Hematopoietic multipotent progenitor cell (in vitro differentiated cells): ENCODE measurements around the gene LAMB4. TPM values are rescaled to one million over a fixed set of nuclear protein-coding genes. Genes with fewer than 3 reads are reported as not detected.
"Not testable (repeated sequence)": the region's sequence is repeated elsewhere in the genome, so short reads cannot be mapped to it uniquely, and the experiment has no call there.

Experiments used
- DNase-seq, 3 donors: peaks; one replicate each; pipeline ENCODE4 v3.0.0-alpha.2; 2011 to 2015; ENCODE audit warnings: low read depth in 2 of 3, low spot score in 2 of 3
- total RNA-seq: library from RNA; depleted of rRNA; stranded (reverse); fragments of >200 nt; gene quantifications from one replicate; pipeline ENCODE4 v1.2.3, GENCODE V29; 2012

Gene LAMB4
- total RNA-seq, 1 donor: not detected

GRCh38 chr7:108051454-108051853 lies 78.7 kb downstream of the LAMB4 start:
- no peak for DNase-seq

GRCh38 chr7:108049962-108050361 lies 80.2 kb downstream of the LAMB4 start:
- no peak for DNase-seq

- no peak for DNase-seq
These were observed 81.7 kb downstream of the LAMB4 start for GRCh38 chr7:108048422-108048821.

GRCh38 chr7:108046952-108047506 lies 83.1 kb downstream of the LAMB4 start:
- no peak for DNase-seq

DNA sequence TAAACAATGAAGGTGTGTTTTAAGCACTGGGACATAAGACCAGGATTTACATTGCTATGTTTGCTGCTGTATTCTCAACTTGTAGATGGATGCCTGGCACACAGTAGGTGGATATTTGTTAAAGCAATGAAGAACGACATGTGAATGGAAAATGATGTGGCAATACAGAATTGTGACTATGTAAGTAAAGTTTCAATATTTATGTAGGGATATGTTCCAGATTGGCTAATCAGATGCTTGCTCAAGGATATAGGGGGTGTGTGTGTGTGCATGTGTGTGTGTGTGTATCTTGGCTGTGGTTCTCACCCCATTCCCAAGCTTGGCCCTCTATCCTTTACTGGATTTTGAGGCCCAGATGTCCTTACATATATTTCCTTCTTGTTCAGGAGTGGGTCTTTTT lies 84.5 kb downstream of the LAMB4 start:
- no peak for DNase-seq

GRCh38 chr7:108045154-108045553 lies 85.0 kb downstream of the LAMB4 start:
- no peak for DNase-seq

DNA sequence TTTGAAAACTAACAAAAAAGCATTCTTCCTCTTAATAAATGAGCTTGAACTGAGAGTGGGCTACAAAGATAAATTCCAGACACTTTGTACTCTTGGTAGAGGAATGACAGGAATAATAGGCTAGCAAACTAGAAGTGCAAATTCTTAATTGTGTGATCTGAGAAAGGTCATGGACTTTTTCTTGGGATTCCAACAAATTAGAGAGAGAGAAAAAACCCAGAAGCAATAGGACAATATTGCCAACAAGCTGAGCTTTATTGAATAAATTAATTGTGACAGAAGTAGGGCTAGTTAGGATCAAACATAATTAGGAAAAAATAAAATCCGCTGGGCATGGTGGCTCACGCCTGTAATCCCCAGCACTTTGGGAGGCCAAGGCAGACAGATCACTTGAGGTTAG lies 85.8 kb downstream of the LAMB4 start:
- DNase-seq: no peak

DNA sequence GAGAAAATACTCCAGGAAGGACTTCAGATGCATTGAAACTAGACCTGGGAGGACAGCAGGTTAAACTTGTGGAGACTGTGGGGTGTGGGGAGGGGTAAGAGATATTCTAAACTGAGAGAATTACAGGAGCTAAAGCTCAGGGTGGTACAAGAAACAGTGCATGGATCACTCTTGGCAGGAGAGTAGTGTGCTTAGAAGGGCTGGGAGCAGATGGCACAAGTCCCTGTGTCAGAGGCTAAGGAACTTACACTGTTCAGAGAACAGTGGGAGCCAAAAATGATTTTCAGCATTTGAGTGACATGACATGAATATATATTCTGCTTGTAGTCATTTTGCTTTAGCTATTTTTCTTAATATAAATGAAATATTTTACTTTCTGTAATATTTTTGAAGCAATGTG lies 91.2 kb downstream of the LAMB4 start:
- DNase-seq: no peak

DNA sequence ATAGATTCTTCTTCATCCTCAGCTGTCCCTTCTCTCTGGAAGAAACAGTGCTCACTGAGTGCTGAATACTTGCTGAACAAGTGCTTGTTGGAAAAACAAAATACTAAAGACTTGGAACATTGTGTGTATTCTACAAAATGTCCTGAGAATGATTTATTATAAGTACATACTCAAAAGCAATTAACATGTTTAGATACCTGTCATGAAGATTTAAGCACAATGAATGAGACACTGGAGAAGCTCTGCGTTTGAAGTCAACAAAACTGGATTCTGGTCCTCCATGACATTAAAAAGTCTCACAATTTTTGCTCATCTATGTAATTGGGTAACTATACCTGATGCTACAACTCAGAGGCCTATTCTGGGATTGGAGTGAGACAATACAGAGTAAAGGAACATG lies 92.4 kb downstream of the LAMB4 start:
- no peak for DNase-seq

DNA sequence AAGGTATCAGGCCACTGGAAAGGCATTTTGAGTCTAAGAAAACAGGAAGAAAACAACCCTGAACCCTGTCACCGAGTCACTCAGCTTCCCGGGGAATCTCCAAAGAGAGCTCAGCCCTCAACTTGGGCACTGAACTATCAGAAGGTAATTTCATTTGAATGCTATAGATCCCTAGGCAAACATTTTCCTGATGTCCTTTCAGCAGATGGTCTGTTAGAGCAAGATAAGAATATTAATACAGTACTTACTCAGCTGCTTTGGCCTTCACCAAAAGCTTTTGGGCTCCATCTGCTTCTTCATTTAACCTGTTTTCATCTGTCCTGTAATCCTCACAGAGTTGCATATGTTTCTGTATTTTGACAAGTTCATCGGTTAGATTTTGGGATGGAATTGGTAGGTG lies 93.0 kb downstream of the LAMB4 start:
- DNase-seq: no peak

- no peak for DNase-seq
These were observed 95.6 kb downstream of the LAMB4 start for GRCh38 chr7:108034586-108034985.

- DNase-seq: no peak
These were observed 96.2 kb downstream of the LAMB4 start for GRCh38 chr7:108033776-108034497.

DNA sequence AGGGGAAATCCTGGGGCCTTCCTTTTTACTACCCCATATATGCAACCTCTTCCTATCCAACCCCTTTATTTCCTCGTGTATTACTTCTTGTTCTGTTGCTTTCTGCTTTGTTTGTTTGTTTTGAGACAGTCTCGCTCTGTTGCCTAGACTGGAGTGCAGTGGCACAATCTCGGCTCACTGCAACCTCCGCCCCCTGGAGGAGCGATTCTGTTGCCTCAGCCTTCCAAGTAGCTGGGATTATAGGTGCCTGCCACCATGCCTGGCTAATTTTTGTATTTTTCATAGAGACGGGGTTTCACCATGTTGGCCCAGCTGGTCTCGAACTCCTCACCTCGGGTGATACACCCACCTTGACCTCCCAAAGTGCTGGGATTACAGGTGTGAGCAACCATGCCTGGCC lies 96.9 kb downstream of the LAMB4 start:
- not testable (repeated sequence) for DNase-seq

GRCh38 chr7:108030516-108030915 lies 99.6 kb downstream of the LAMB4 start:
- no peak for DNase-seq

DNA sequence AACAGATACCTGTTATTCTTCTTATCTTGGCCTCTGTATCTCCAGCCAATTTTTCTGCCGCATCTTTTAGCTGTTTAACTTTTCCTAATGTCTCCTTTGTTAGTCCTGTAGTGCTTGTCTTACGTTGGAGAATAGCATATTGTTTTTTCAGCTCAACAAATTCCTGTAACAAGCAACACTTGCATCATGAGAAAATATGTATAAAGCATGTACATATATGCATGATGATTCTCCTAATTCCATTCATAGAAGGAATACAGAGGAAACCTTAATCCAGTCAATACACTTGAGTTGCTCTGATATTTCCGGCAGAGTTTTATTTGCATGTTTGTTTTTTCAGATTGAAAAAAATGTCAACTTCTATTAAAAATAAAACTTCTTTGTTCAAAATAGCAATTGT lies 101.1 kb downstream of the LAMB4 start:
- no peak for DNase-seq

DNA sequence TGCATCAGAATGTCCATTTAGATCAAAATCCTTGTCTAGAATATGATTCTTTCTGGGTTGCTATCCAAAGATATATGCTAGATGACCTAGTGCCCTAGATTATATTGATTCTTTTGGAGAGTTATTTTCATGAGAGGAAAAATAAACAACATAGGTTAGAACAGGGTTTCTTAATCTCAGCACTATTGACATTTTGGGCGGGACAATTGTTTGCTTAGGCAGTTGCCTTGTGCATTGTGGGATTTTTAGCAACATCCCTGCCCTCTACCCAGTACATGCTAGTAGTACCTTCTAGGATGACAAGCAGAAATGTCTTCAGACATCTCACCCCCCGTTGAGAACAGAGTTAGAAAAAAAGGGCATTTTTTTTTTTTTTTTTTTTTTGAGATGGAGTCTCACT lies 102.0 kb downstream of the LAMB4 start:
- no peak for DNase-seq

- DNase-seq: no peak
These were observed 102.9 kb downstream of the LAMB4 start for GRCh38 chr7:108027239-108027638.

DNA sequence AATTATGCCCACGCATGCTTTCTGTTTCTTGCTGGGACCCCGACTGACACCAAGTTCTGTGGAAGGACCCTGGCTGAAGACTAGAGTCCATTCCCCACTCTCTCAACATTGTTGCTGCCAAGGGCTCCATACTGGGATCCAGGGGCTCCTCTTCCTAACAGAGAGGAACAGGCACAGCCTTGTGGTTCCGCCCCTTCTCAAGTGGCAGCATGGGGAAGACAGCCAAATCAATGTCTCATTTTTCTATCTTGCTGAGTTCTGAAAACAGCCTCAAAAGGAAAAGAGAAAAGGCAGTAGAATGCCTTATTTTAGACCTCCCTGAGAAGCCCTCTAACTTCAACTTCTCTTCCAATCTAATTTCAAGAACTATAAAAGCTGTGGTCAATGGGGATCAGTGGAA lies 103.5 kb downstream of the LAMB4 start:
- DNase-seq: no peak

DNA sequence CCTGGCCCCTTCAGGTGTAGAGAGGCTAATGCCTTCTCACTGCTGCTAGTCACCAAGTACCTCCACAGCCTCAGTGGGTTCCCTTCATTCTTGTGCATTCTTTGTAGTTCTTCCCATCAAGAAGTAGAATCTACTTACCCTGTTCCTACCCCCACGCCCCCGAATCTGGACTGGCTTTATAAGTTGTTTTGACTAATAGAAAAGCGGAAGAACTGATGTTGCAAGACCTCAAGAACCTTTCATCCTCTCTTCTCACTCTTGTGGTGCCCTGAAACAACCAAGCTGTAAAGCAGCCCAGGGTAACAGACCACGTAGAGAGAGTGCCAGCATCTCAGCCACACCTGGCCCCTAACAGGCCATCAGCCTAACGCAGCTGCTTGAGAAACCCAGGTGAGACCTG lies 104.0 kb downstream of the LAMB4 start:
- no peak for DNase-seq

DNA sequence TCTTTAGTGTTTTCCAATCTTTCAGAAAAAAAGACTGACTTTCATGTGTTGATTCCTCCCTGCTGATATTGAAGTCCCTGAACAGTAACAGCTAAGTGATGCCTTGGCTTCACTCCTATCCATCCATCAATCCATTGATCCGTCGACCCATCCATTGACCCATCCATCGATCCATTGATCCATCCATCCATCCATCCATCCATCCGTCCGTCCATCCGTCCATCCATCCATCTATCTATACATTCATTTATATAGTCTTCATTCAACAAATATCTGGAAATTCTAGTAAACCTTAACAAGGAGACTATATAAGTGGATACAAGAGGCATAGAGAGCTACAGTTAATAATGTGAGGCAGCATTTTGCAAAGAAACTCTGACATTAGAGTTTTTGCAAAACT lies 105.6 kb downstream of the LAMB4 start:
- no peak for DNase-seq

DNA sequence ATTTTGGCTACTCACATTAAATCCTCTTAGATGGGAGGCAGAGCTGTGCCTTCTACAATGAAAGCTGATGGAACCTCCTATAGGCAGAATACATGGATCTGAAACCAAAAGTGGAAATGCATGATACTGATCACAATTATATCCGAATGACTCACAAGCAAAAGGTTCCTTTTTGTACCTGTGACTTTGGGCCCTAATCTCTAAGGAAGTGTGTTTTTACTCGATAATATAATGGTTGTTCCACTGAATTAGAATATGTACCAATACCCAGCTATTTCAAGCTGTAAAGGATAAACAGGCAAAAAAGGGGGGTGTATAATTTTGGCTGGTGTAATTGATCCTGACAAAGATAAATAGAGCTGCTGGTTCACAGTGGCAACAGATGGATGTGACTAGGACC lies 109.6 kb downstream of the LAMB4 start:
- DNase-seq: no peak

- no peak for DNase-seq
These were observed 111.5 kb downstream of the LAMB4 start for GRCh38 chr7:108018668-108019067.

- no peak for DNase-seq
These were observed 112.4 kb downstream of the LAMB4 start for GRCh38 chr7:108017776-108018151.
